HG02981 (cell line): Measurements from ENCODE around the gene ANXA4.

Experiments
- ATAC-seq: cut with Tn5 transposase; IDR thresholded peaks from one replicate; pipeline ENCODE4 v1.9.1; 2021; ENCODE audit warnings: mild to moderate bottlenecking, moderate library complexity; ENCODE audit not compliant: unreplicated experiment

ANXA4 gene

DNA sequence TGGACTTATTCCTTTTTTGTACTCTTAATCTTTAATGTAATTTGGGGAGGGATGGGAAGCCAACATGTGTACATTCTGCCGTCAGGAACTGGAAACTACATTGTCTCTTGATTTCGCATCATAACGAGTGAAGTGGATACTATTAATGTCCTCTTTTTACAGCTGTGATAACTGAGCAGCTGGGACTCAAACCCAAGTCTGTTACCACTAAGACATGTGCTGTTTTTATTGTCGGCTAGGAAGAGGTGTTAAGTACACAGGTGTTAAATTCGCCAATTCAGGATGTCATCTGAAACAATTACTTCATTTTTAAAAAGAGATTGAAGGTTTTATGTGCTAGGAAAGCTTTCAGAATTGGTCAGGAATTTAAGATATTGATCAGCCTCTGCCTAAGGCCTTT lies 94.4 kb downstream of the ANXA4 start:
- ATAC-seq, result no peak

- ATAC-seq, result no peak
Measured at GRCh38 chr2:69837533-69837932, 95.6 kb downstream of the ANXA4 start.

DNA sequence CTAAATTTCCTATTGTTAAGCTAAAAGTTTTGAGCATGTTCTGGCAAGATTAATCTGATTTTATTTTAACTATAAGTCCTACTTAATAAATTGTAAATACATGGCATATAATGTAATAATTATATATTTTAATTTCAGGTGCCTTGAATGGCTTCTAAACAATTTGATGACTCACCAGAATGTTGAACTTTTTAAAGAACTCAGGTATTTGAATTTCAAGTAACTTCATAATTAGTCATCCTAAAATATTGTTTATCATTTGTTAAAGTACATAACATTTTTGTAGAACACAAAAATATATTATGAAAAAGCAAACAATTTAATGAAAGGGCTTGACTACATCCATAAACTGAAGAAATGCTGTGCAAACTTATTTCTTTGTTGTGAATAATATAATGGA lies 102.1 kb downstream of the ANXA4 start:
- no peak for ATAC-seq

DNA sequence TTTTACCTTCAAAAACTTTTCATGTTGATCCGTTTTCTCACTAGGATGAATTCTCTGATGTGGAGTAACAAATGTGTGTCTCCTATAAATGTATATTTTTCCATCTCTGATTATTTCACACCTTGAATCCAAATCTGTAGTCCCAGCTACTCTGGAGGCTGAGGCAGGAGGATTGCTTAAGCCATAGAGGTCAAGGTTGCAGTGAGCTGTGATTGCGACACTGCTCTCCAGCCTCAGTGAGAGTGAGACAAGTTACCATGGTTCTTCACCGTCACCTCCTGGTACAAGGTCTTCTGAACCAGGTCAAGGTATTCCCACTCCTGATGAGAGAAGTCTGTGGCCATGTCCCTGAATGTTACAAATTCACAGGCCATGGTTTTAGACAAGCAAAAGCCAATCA lies 102.6 kb downstream of the ANXA4 start:
- ATAC-seq, result no peak

GRCh38 chr2:69846182-69847067 lies 104.5 kb downstream of the ANXA4 start:
- ATAC-seq, result no peak

DNA sequence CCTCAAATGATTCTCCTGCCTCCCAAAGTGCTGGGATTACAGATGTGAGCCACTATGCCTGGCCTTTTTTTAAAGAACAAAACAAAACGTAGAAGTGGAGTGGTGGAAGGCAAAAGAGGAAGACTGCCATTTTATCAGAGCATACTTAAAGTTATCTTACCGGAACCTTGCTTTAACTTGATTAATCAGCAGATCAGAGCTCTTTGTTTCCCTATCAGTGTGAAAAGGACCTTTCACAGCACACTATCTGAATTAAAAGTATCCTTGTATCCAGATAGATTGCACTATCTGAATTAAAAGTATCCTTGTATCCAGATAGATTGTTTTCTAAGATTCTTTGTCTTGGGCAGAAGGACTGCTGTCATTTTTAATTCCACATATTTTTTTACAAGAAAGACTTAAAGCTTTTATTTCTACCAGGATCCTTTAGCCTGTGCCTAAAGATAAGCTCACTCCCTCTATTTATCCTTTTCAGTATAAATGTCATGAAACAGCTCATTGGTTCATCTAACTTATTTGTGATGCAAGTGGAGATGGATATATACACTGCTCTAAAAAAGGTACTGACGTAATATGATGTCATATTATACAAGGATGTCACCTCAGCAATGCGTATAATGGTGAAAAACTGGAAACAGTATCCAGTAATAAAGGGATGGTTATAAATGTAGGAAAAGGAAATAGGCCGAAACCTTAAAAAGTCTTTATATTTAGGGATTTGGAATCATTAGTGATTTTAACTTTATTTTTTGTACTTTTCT lies 105.3 kb downstream of the ANXA4 start:
- ATAC-seq, result no peak

DNA sequence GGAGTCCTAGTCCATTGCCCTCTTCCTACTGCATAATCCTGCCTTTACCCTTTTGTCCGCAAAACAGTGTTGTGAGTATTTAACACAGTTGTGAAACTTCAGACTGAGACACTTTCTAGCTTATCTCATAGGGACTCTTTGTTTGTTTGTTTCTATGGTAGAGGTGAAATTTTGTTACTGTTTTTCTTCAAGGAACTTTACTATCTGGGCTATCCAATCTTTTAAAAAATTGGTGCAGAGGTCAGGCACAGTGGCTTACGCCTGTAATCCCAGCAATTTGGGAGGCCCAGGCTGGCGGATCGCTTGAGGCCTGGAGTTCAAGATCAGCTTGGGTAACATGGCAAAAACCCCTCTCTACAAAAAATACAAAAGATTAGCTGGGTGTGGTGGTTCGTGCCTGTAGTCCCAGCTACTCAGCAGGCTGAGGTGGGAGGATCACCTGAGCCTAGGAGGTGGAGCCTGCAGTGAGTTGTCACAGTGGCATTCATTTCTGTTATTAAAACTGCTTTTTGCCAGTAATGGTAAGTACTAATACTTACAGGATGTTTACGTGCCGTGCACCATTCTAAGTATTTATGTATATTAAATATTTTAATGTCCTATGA lies 106.4 kb downstream of the ANXA4 start:
- no peak for ATAC-seq

DNA sequence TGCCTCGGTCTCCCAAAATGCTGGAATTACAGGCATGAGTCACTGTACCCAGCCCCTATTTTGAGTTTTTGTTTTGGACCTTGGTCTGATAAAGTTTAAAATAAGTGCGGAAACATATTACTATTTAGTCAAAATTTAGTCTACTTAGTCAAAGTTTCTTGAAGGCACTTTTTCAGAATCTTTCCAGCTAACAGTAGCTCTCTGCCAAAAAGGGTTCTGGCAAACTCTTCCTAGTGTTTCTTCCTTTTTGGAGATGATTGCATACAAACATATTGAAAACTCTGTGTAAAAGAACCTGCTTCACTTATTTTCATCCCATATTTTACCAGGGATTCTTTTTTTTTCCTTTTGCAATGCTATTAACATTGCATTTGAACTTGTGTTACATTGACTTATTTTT lies 116.3 kb downstream of the ANXA4 start:
- no peak for ATAC-seq

DNA sequence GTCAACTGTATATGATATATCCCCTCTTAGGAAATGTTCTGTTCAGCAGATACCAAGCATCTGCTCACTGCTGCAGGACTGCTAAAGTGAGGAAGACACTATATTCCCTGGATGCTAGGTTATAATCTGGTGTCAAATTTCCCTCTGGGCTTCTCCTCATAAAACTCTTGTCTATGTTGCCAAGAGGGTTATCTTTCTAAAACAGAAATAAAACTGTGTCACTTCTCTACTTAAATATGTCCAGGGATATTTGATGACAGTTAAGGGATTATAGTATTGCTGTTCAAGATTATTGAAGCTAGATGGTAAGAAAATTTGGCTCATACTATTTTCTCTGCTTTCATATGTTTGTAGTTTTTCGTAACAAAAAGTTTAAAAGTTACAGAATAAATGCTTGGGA lies 121.4 kb downstream of the ANXA4 start:
- ATAC-seq, result no peak
